NCI-H2171 treated with DMSO at 0.1 percent for 48 hours (cell line): ENCODE results near the gene PIGM.

Source experiments
- DNase-seq: peaks from one replicate; lab custom pipeline; 2025; lab: John Stamatoyannopoulos, UW

Gene PIGM

DNA sequence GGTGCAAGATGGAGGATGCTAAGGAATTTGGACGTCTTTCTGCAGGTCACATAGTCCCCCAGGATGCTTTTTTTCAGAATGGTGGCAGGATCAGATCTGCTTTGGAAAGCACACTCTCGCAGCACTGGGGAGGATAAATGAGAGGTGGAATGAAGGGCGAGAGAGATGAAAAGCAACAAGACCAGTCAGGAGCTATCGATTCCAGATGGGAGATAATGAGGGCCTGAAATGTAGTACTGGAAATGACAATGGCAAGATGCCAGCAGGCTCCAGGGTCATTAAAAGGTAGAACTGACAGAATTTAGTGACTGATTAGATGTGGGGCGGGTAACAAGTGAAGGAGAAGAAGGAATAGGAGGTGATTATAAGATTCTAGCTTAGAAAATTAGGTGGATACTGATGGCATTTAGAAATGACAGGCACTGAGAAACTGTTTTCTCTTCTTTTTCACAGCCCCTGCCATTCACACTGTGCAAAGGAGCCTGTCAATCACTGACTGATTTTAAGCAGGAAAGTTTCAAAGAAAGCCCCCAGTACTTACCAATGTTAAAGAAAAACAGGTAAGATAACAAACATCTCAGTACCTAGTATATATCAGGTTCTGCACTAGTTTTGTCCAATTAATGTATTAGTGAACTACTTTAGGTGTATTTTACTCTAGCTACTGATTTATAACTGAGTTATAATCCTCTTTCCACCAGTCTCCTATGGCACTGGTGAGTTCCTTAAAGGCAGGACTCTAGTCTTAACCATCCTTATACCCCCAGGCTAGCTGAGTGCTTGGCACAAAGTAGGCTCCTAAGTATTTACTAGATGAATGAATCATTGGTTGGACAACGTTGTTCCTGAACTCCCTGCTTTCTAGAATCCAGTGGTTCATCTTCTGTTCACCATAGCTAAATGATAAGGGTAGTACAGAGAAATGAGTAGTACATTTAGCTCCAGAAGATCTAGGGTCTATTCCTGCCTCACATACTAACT, 9.2 kb downstream of the PIGM start:
- DNase-seq, result peak; percentile 54

DNA sequence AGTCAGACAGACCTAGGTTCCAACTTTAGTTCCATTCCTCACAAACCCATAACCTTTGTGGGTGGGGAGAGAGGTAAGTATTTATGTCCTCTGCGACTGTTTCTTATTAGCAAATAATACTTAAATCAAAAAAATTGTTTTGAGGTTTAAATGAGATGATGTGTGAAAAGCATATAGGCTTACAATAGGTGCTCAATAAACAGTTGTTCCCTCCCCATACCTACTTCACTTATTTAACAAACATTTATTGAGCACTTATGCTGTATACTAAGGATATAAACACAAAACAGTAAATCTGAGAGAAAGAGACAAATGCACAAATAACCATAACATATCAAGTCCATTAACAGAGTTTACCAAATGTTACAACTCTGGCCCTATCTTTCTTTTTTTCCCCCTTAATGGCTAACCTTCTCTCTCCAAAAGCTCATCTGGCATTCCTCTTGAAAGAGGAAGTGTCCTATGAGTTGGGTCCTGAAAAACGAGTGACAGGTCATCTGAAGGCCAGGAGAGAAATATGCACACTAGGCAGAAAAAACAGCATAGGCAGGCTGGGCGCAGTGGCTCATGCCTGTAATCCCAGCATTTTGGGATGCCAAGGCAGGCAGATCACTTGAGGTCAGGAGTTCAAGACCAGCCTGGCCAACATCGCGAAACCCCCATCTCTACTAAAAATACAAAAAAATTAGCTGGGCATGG, 10.3 kb downstream of the PIGM start:
- DNase-seq, result no peak

DNA sequence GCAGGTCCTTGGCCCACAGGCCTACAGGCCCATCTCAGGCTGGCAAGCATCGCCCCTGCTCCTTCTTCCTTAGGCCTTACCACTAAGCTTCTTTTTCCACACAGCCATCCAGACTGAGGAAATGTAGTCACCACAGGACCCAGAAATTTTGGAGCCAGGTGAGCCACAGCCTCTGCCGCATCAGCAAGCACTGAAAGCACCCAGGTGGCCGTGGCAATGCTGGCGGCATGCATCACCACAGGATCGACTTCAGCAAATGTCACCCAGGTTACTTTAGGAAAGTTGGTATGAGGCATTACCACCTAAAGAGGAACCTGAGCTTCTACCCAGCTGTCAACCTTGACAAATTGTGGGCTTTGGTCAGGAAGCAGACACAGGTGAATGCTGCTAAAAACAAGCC, 11.6 kb downstream of the PIGM start:
- DNase-seq, result no peak

DNA sequence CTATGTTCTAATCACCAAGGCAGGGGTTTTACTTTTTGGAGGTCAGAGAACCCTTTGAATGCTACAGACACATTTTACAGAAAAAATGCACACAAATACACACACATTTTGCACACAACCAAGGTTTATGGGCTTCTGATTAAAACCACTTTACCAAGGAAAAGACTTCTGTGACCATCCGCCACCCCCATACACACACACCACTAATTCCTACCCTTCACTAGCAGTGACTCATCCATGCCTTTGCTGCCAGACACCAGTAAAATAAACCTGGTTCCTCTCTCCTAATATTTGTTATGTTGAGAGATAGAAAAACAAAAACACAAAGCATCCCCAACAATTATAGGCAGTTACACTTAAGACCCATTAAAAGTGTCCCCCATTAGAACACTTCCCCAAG, 12.9 kb downstream of the PIGM start:
- no peak for DNase-seq

DNA sequence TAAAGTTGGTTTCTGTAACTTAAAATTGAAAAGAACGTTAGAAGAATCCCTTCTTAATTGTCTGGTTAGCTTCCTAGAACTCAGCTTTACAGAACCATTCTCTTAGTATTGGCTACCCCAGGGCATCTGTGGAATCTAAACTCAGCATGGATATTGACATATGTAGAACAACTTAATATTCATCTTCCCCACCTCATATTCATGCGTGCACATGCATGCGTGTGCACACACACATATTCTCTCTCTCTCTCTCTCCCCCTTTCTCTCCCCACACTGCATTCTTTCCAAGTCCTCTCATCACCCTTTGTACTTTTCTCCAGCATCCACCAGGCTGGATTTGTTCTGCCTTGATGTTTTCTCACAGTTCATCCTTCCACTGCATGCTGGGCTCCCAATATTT, 13.4 kb downstream of the PIGM start:
- no peak for DNase-seq

DNA sequence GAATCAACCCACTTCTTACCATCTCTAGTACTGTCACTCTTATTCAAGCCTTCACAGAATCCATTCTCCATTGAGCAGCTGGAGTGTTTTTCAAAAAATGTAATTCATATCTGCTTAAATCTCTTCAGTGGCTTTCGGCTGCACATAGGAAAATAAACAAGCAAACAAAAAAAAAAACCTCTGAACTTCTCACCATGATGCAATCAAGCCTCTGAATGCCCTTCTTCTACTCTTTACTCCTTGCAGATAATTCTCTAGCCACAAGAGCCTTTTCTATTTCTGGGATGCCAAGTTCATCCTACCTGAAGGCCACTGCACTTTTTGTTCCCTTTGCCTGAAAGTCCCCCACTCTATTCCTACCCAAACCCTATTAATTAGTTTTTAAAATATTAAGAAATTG, 14.2 kb downstream of the PIGM start:
- DNase-seq, result no peak

DNA sequence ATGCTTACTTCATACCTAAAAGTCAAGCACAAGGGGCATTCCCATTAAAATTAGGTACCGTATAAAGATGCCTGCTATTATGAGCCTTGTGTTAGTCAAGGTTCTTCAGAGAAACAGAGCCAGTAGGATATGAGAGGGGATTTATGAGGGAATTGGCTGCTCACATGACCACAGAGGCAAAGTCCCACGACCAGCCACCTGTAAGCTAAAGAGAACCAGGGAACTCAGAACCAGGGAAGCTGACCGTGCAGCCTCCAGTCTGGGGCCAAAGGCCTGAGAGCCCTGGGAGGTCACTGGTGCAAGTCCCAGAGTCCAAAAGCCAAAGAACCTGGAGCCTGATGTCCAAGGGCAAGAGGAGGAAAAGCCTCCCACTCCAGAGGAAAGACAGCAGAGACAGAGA, 20.0 kb downstream of the PIGM start:
- no peak for DNase-seq

DNA sequence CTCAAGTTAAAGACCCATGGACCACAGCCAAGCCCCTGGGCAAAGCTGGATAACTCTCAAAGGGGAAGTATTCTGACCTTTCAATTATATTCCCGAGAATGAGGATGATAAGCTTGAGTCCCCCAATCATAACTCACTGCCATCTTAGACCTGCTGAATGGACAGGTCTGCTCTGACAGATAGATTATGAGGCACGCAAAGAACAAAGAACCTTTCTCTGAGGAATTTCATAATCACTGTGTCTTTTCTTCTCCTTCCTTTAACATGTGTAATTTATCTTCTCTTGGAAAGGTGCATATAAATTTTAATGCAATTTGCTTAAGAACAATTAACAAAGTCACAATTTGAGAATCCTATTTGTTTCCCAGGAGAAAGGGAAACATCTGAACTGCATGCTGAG, 22.0 kb downstream of the PIGM start:
- no peak for DNase-seq

DNA sequence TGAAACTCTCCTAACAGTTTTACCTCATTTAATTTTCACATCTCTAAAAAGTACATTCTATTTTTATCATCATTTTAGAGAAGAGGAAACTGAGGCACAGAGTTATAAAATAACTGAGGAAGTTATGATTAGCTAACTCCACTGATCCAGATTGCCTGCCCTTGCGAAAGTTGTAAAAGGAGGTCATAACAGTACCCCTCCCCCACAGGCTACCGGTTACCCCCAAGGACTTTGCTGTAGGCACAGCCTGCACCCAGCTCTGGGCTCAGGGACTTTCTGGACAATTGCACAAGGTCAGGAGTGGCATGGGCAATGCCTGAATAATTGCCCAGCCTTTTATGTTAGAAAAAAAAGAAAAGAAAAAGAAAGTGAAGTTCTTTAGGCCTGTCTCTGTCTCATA, 22.7 kb downstream of the PIGM start:
- no peak for DNase-seq

DNA sequence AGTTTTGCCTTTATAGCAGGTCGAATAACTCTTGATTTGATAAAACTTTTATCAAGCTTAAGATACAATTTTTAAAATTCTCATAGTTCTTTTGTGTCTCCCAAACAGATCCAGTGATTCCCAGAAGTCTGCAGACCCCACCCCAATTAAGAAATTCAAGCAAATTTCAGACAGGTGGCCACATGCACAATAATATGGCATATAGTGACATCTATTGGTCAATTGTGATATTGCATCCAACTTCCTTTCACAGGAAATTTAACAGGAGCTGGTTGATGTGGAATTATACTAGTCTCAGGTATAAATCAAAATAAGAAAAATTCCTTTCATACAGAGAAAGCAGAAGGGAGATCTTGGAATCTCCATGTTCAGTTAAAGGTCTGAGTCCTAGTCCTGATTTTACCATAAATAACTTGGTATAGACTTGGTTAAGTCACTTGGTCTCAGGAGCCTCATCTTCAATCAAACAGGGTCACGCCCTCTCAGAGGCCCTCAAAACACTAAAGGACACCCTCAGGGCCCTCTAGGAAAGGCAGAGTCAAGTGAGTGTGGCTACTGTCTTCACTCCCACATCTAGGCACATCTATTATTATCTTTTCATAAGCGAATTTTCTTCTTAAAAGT, 24.1 kb downstream of the PIGM start:
- DNase-seq, result peak; percentile 45

DNA sequence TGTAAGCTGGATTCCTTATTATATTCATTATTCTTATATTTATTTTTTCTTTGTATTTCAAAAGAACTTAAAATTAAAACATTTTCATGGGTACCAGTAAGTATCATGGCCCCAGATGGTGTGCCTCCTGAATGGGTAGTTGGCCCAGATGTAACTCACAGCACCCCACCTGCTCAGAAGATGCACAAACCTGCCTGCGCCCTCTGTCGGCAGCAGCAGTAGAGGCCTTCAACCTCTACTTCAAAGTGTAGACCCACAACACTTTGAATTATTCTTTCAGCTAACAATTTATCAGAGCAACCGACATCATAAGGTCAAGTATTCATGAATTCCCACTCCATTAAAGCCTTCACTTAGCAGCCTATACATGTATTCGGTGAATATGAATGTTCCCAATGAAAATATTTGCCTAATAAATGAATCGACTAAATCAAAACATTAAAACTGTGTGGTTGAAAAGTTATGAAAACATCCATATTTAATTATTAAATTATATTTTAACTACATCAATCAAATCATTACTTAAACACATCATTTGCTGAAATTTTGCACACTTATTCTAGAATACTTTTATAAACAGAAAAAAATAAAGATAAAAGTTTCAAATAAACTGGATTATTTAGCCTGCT, 25.4 kb downstream of the PIGM start:
- DNase-seq, result peak; percentile 81

DNA sequence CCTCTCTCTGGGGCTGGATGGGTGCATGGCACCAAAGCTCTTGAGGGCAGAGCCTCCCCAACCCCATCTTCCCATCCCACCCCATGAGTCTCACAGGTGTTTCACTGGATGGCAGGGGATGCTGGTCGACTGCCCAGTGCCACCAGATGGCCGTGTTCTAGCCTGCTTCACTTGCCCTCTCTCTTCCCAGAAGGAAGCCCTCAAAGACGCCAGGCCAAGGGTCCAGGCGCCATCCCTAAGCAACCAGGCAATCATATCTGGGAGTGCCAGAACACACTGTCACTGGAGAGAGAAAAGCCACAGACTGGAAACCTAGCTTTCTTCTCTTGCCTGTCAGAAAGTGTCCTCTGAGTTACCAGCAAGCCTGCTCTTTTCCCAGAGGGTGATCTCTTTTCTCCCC, 26.7 kb downstream of the PIGM start:
- DNase-seq, result no peak

DNA sequence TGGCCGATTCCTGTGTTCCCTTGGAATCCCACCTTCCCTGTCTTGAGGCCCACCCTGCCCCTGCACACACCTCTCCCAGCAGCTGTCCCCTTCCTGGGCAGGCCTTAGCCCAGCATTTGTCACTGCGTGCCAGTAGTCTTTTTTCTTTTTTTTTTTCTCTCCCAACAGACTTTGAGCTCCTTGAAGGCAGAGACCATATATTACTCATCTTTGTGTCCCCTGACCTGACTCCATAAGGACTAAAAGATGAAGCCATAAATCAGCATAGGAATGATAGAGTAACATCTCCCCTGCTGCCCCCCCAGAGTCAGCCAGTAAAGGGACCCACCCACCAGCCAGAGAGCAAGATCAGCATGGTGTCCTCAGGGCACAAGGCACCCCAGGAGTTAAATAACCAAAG, 27.4 kb downstream of the PIGM start:
- DNase-seq, result no peak

DNA sequence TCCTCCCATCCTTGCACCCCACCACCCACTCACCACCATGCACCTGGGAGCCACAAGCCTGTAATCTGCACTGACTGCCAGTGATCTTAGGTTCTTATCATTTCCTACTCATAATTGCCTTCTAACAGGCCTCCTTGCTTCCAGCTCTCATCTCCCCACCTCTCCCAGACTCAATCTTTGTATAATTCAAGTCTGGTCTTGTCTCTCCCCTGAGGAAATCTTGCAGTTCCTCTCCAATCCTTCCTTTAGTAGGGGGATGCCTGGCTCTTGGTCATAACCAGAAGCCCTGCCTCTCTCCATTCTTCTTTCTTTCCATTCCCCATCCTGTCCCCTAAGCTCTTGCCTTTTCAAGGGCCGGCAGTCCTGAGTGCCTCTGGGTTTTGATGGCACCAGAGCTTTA, 27.8 kb downstream of the PIGM start:
- DNase-seq, result peak; percentile 20

DNA sequence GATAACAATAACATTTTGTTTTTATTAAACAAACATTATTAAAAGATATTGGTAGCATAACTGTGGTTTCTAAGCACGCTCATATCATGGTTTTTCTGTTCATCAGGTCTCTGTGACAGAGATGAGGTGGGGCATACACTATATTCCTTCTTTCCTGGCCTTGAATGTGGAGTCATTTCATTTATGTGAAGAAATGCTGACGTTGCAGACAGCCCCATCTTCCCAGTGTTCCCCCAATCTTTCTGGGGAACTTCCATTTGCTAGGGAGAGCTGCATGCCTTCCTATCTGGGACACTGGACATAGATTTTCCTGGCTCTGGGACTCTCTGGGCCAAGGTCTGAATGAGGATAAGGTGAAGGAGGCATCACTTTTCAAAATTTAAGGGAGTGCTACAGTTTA, 30.4 kb downstream of the PIGM start:
- no peak for DNase-seq

DNA sequence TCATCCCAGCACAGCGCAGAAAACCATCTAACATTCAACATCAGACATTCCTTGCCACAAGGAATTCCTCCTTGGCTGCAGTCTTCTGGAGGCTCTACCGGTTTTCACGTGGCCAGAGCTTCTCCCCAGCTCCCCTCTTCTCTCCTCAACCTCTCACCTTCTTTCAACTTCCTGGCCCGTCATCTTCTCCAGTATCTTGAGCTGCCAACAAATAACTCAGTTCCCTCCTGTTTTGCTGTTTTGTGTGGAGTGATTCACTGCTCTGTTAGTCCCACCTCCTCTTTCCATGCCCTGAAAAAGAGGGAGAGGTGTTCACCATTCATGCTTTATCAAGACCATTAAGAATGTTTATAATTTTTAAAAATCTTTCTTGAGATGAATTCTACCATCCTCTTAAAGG, 32.6 kb downstream of the PIGM start:
- DNase-seq, result no peak

DNA sequence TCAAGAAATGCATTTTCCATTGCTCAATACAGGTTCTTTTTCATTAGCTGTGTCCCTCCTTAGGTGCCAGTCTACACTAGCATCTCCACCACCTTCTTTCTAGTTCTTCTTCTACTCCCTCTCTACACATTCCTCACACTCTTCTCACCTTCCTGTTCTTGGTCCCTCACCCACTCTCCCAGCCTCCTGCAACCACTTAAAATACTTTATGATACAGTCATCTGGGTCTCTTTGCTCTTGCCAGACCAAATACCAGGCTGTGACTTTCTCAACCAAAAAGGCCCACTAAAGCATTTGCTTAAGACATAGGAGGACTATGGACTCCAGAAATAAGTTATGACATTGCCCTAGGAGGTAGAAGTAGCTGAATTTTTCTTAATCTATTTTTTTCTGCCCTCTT, 35.1 kb downstream of the PIGM start:
- DNase-seq, result no peak

DNA sequence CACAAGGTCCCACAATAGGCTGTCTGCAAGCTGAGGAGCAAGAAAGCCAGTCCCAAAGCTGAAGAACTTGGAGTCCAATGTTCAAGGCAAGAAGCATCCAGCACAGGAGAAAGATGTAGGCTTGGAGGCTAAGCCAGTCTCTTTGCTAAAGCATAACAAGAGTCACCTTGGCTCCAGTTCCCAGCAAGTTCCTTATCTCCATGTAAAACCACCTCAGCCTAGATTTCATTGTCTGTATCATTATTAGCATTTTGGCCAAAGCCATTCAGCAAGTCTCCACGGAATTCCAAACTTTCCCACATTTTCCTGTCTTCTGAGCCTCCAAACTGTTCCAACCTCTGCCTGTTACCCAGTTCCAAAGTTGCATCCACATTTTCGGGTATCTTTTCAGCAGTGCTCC, 36.9 kb downstream of the PIGM start:
- no peak for DNase-seq

DNA sequence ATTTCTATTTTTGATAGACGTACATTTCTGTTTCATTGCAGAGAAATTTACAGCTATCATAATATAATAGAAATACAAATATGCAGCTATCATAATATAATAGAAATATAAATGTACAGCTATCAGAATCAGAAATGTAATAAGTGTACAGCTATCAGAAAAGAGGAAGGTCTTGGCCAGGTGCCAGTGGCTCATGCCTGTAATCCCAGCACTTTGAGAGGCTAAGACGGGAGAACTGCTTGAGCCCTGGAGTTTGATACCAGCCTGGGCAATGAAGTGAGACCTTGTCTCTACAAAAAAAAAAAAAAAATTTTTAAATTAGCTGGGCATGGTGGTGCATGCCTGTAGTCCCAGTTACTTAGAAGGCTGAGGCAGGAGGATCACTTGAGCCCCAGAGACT, 37.9 kb downstream of the PIGM start:
- no peak for DNase-seq

DNA sequence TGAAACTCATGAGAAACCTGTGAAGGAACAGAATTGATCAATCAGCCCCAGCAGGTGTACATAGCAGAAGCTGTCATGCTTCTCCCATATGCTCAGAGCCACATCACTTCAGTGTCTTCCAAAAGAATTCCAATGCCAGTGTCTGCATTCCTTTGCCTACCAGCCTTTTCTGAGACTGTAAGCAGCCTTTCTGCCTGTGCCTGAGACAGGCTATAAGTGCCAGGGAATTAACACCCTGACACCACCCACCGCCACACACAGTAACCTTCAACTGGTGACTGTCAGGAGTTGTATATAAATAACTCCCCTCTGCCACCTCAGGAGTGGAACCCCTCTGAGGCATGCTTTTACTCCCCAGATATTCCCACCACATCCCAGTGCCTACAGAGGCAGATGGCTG, 39.6 kb downstream of the PIGM start:
- DNase-seq, result no peak

DNA sequence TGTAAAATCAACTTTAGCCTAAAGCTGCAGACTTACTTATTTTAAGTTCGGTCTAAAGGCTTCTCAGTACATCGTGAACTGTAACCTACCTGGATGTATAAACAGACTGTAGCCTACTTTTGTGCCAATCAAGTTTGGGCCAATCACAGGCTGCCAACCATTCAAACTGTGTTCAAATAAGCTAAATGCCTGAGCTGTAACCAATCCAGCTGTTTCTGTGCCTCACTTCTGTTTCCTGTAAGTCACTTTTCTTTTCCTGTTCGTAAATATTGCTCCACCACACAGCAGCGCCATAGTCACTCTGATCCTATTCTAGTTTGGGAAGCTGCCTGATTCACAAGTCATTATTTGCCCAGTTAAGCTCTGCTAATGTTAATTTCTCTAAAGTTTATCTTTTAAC, 40.3 kb downstream of the PIGM start:
- DNase-seq, result no peak

DNA sequence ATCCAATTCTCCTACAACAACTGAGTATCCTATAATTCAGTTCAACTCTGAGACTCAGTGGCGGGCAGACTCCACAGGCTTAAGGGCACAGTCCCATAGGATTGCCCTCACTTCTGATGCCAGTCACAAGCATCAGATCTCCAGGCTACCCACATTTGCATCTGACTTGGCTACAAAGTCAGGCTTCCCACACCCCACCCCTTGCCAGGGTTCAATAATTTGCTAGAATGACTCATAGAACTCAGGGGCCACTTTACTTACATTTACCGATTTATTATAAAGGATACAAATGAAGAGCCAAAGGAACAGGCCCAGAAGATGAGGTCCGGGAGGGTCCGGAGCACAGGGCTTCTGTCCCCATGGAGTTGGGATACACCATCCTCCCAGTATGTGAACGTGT, 41.8 kb downstream of the PIGM start:
- no peak for DNase-seq

DNA sequence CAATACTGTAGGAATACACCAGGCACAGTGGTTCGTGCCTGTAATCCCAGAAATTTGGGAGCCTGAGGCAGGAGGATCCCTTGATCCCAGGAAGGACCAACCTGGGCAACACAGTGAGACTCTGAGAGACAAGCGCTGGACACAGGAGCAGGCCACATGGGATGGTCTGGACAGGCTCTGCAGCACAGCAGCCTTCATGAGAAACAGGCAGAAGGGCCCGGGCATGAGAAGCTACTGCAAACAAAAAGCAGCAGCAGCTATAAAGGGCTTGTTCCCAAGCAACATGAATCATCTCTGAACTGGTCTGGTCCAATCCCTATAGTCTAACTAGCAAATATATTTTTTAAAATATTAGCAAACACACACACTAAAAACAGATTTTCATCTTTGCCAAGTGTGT, 42.2 kb downstream of the PIGM start:
- DNase-seq, result no peak
